B cell (primary cell): ENCODE results near the gene EXOC6B. TPM values are rescaled to one million over a fixed set of nuclear protein-coding genes. Genes with fewer than 3 reads are reported as not detected.

Source experiments
- ATAC-seq: fragments of 200-7000 bp; cut with Tn5 transposase; one replicate; pipeline ENCODE4 v1.10.0; 2021; ENCODE audit warnings: low read depth, mild to moderate bottlenecking, moderate number of reproducible peaks, moderate library complexity
- CTCF ChIA-PET: fragments of 350-600 bp; sonication (Branson Sonifier 250); formaldehyde crosslinking; loops from one replicate; lab custom pipeline; 2021; ENCODE audit warnings: antibody characterized with exemption, inconsistent platforms; lab: Charles Lee
- POLR2A ChIA-PET: fragments of 350-600 bp; sonication (Branson Sonifier 250); formaldehyde crosslinking; loops from one replicate; lab custom pipeline; 2021; ENCODE audit warnings: antibody characterized with exemption; lab: Charles Lee
- DNase-seq: peaks from one replicate; pipeline ENCODE4 v3.0.0; 2013
- H2AFZ ChIP-seq: 2 replicates; pipeline ENCODE4 v1.6.1; 2012; ENCODE audit warnings: mild to moderate bottlenecking, low read depth, low read length; ENCODE audit not compliant: insufficient read depth, poor library complexity, severe bottlenecking
- H3K27ac ChIP-seq, 2 donors: 1 replicate in 1 of 2; 2 replicates in 1 of 2; pipeline ENCODE4 v1.5.1; 2012 to 2013; ENCODE audit warnings: low read length in 2 of 2, mild to moderate bottlenecking in 2 of 2, moderate library complexity in 1 of 2
- H3K27me3 ChIP-seq, 4 experiments: fragments of 200-600 bp in 1 of 4; sonication (generic) in 1 of 4; replicated peaks in 1 of 4; 1 replicate in 2 of 4; 2 replicates in 2 of 4; pipeline versions ENCODE4 v1.6.1 to v1.7.0; 2013 to 2016; ENCODE audit warnings: low read length in 3 of 4, mild to moderate bottlenecking in 2 of 4, mixed read lengths in 1 of 4, moderate library complexity in 1 of 4; ENCODE audit not compliant: insufficient read depth in 4 of 4, control insufficient read depth in 3 of 4; ENCODE audit errors: control extremely low read depth in 1 of 4
- H3K36me3 ChIP-seq, 2 experiments: replicated peaks in 1 of 2; 1 replicate in 1 of 2; 2 replicates in 1 of 2; pipeline versions ENCODE4 v1.6.1 to v1.7.1; 2013; ENCODE audit warnings: low read length in 1 of 2; ENCODE audit not compliant: insufficient read depth in 2 of 2, control insufficient read depth in 1 of 2; ENCODE audit errors: control extremely low read depth in 1 of 2, extremely low read depth in 1 of 2
- H3K4me1 ChIP-seq, 2 donors: fragments of 200-600 bp in 1 of 2; sonication (generic) in 1 of 2; 1 replicate in 1 of 2; 2 replicates in 1 of 2; pipeline versions ENCODE4 v1.5.1 to v1.6.1; 2013 to 2017; ENCODE audit warnings: low read length in 2 of 2; ENCODE audit not compliant: control insufficient read depth in 2 of 2, insufficient read depth in 2 of 2
- H3K4me2 ChIP-seq: replicated peaks from 2 replicates; pipeline ENCODE3; 2012; ENCODE audit warnings: mild to moderate bottlenecking, low read depth, low read length; ENCODE audit not compliant: poor library complexity, severe bottlenecking
- H3K4me3 ChIP-seq, 5 experiments: fragments of 200-600 bp in 1 of 5; sonication (generic) in 1 of 5; 1 replicate in 3 of 5; 2 replicates in 2 of 5; pipeline versions ENCODE4 v1.5.1 to v1.7.0; 2011 to 2016; ENCODE audit warnings: low read length in 4 of 5, mild to moderate bottlenecking in 4 of 5, low read depth in 2 of 5, control low read depth in 1 of 5, moderate library complexity in 1 of 5; ENCODE audit not compliant: insufficient read depth in 1 of 5; ENCODE audit errors: control extremely low read depth in 1 of 5, extremely low read depth in 1 of 5
- H3K79me2 ChIP-seq: fragments of 200-600 bp; sonication (generic); one replicate; pipeline ENCODE4 v1.6.0; 2016; ENCODE audit warnings: low read length; ENCODE audit not compliant: control insufficient read depth, insufficient read depth
- H3K9ac ChIP-seq: fragments of 200-600 bp; sonication (generic); 2 replicates; pipeline ENCODE4 v1.6.1; 2017; ENCODE audit warnings: mild to moderate bottlenecking, low read length, moderate library complexity
- H3K9me3 ChIP-seq, 3 donors: one replicate each; pipeline versions ENCODE4 v1.6.1 to v1.7.1; 2013; ENCODE audit warnings: low read length in 2 of 3; ENCODE audit not compliant: control insufficient read depth in 2 of 3, insufficient read depth in 1 of 3; ENCODE audit errors: control extremely low read depth in 1 of 3
- H4K20me1 ChIP-seq: 2 replicates; pipeline ENCODE4 v1.6.0; 2012; ENCODE audit warnings: mild to moderate bottlenecking, low read length; ENCODE audit not compliant: insufficient read depth, control insufficient read depth, poor library complexity, severe bottlenecking
- H3K27ac Mint-ChIP-seq: one replicate; pipeline ENCODE4 v1.8.0; 2021; ENCODE audit warnings: mixed read lengths
- H3K27me3 Mint-ChIP-seq: one replicate; pipeline ENCODE4 v1.8.0; 2021; ENCODE audit warnings: mixed read lengths
- H3K4me1 Mint-ChIP-seq: one replicate; pipeline ENCODE4 v1.8.0; 2021; ENCODE audit warnings: mixed read lengths
- H3K4me3 Mint-ChIP-seq: one replicate; pipeline ENCODE4 v1.8.0; 2021; ENCODE audit warnings: mixed read lengths
- H3K9me3 Mint-ChIP-seq: one replicate; pipeline ENCODE4 v1.8.0; 2022; ENCODE audit warnings: mixed read lengths; ENCODE audit not compliant: insufficient read depth
- CTCF ChIP-seq: fragments of 200-600 bp; IDR thresholded peaks from one replicate; pipeline ENCODE4 v1.8.0; 2022; ENCODE audit warnings: antibody characterized with exemption, mild to moderate bottlenecking
- EZH2 ChIP-seq: IDR thresholded peaks from 2 replicates; pipeline ENCODE4 v1.6.1; 2012; ENCODE audit warnings: borderline replicate concordance, low read depth, mild to moderate bottlenecking, moderate library complexity, low read length; ENCODE audit not compliant: insufficient read depth, poor library complexity, severe bottlenecking
- WGBS: methylation state at CpG from one replicate; pipeline ENCODE4 v1.1.5; 2013; ENCODE audit warnings: missing lambda C conversion rate; ENCODE audit not compliant: insufficient coverage; 5-methylcytosine and 5-hydroxymethylcytosine counted together
- intact Hi-C: fragments of 100-400 bp; cut with micrococcal nuclease; formaldehyde crosslinking; loops from one replicate; pipeline ENCODE4 v1.10.0; 2022
- polyA plus RNA-seq: library from polyadenylated mRNA; depleted of rRNA; stranded (reverse); fragments of >200 nt; gene quantifications from 2 replicates; pipeline ENCODE4 v1.2.3, GENCODE V29; 2012
- total RNA-seq, 2 donors: library from RNA; stranded (reverse); fragments of 120-200 nt in 1 of 2; gene quantifications; 1 replicate in 1 of 2; 2 replicates in 1 of 2; pipeline versions ENCODE4 v1.2.3 to v1.2.4, GENCODE V29; 2013 to 2022

The EXOC6B gene
- total and polyA plus RNA-seq, 2 donors (not counting 1 experiment from before 2014, with no cell fraction given): 4.8 to 22.6 TPM

- no peak overlapping the region for H3K4me2 ChIP-seq
- H3K36me3 ChIP-seq: no peaks in the 10 kb centered on the region
- Mint-ChIP-seq H3K4me1 (no peaks in the 10 kb centered on the region), H3K4me3 (no peak overlapping the region), H3K27me3 (no peaks in the 10 kb centered on the region), H3K27ac (no peak overlapping the region), H3K9me3 (peaks cover 7% of the 10 kb centered on the region)
- H3K9me3 ChIP-seq: no peaks in the 10 kb centered on the region
- no peak overlapping the region for H3K9ac ChIP-seq
- no peak overlapping the region for H2AFZ ChIP-seq
- WGBS: no CpG with 5 or more reads among the region's 5 CpGs
- TF ChIP-seq EZH2 (no peak), CTCF (no peak)
- DNase-seq (no peak), ATAC-seq (no peak)
- no peak overlapping the region for H3K4me3 ChIP-seq
- H4K20me1 ChIP-seq: no peaks in the 10 kb centered on the region
- ChIA-PET CTCF (no interaction called here), POLR2A (no interaction called here)
- intact Hi-C loops: no loop called here
- no peaks in the 10 kb centered on the region for H3K79me2 ChIP-seq
- no peaks in the 10 kb centered on the region for H3K4me1 ChIP-seq
- H3K27ac ChIP-seq: no peak overlapping the region
- no peaks in the 10 kb centered on the region for H3K27me3 ChIP-seq
These were observed 409.9 kb downstream of the EXOC6B start for GRCh38 chr2:72415781-72416475.

GRCh38 chr2:72415241-72415661 lies 410.6 kb downstream of the EXOC6B start:
- H3K9me3 Mint-ChIP-seq: peaks cover 6% of the 10 kb centered on the region
- Histone ChIP-seq H3K36me3 (no peaks in the 10 kb centered on the region), H3K27ac (no peak overlapping the region), H4K20me1 (no peaks in the 10 kb centered on the region), H3K27me3 (no peaks in the 10 kb centered on the region), H3K9me3 (no peaks in the 10 kb centered on the region), H3K9ac (no peak overlapping the region), H3K4me2 (no peak overlapping the region), H3K79me2 (no peaks in the 10 kb centered on the region), H2AFZ (no peak overlapping the region), H3K4me3 (no peak overlapping the region), H3K4me1 (no peaks in the 10 kb centered on the region)
- POLR2A ChIA-PET: no interaction called here
- no peak for ATAC-seq
- TF ChIP-seq EZH2 (no peak), CTCF (no peak)
- intact Hi-C loops: no loop called here
- H3K4me3 Mint-ChIP-seq: no peak overlapping the region
- H3K4me1 Mint-ChIP-seq: no peaks in the 10 kb centered on the region
- H3K27ac Mint-ChIP-seq: no peak overlapping the region
- DNase-seq: no peak
- WGBS: 83% methylated on average over 1 of the region's 2 CpGs
- H3K27me3 Mint-ChIP-seq: no peaks in the 10 kb centered on the region
- CTCF ChIA-PET: no interaction called here
